HEK293 (cell line): Measurements from ENCODE around the gene SCUBE1.

Source experiments
- CTCF ChIA-PET: fragments of 350-600 bp; formaldehyde crosslinking; extraction: SDS; loops from one replicate; lab custom pipeline; 2021; ENCODE audit warnings: antibody characterized with exemption; lab: Yijun Ruan, JAX
- POLR2A ChIA-PET: fragments of 300-600 bp; formaldehyde crosslinking; extraction: SDS; loops from one replicate; lab custom pipeline; 2020; ENCODE audit warnings: antibody characterized with exemption, inconsistent platforms; lab: Yijun Ruan, JAX
- H3K27ac ChIP-seq: fragments of 200-500 bp; sonication (Bioruptor generic); 2 replicates; pipeline ENCODE4 v1.5.1; 2014; ENCODE audit warnings: low read depth, low read length, control low read depth, inconsistent platforms; ENCODE audit errors: extremely low read depth
- H3K36me3 ChIP-seq, 2 experiments: fragments of 200-500 bp in 1 of 2; sonication (Bioruptor generic) in 1 of 2; 1 replicate in 1 of 2; 2 replicates in 1 of 2; pipeline ENCODE4 v1.5.1; 2014 to 2017; ENCODE audit warnings: inconsistent platforms in 2 of 2, low read length in 2 of 2; ENCODE audit not compliant: control insufficient read depth in 2 of 2, insufficient read depth in 1 of 2
- H3K4me1 ChIP-seq: fragments of 200-500 bp; sonication (Bioruptor generic); 2 replicates; pipeline ENCODE4 v1.5.1; 2014; ENCODE audit warnings: mild to moderate bottlenecking, low read length, inconsistent platforms; ENCODE audit not compliant: control insufficient read depth, insufficient read depth
- H3K4me3 ChIP-seq: 2 replicates; pipeline ENCODE4 v1.5.1; 2011; ENCODE audit warnings: low read depth, mild to moderate bottlenecking, control low read depth, low read length, moderate library complexity
- H3K9me3 ChIP-seq: fragments of 200-500 bp; sonication (Bioruptor generic); 2 replicates; pipeline ENCODE4 v1.5.1; 2014; ENCODE audit warnings: low read depth, low read length, inconsistent platforms; ENCODE audit not compliant: control insufficient read depth, insufficient read depth
- IKZF3 ChIP-seq: fragments of 450-650 bp; IDR thresholded peaks from 2 replicates; pipeline ENCODE4 v1.5.0; 2018; ENCODE audit warnings: missing biosample characterization, mild to moderate bottlenecking, missing genetic modification characterization, moderate library complexity
- KLF9 ChIP-seq: fragments of 450-650 bp; formaldehyde crosslinking; IDR thresholded peaks from 2 replicates; pipeline ENCODE4 v1.5.1; 2016; ENCODE audit warnings: missing biosample characterization, missing genetic modification characterization, low read depth
- RBAK ChIP-seq: fragments of 450-650 bp; formaldehyde crosslinking; IDR thresholded peaks from 2 replicates; pipeline ENCODE4 v1.5.1; 2016; ENCODE audit warnings: missing biosample characterization, missing genetic modification characterization
- SP2 ChIP-seq: fragments of 450-650 bp; formaldehyde crosslinking; IDR thresholded peaks from 2 replicates; pipeline ENCODE4 v1.5.1; 2016; ENCODE audit warnings: missing biosample characterization, missing genetic modification characterization
- ZBTB17 ChIP-seq: fragments of 450-650 bp; formaldehyde crosslinking; IDR thresholded peaks from 2 replicates; pipeline ENCODE4 v1.5.1; 2016; ENCODE audit warnings: missing biosample characterization, missing genetic modification characterization
- ZEB2 ChIP-seq: fragments of 450-650 bp; formaldehyde crosslinking; IDR thresholded peaks from 2 replicates; pipeline ENCODE4 v1.5.1; 2016; ENCODE audit warnings: missing biosample characterization, missing genetic modification characterization
- ZFP37 ChIP-seq: fragments of 450-650 bp; formaldehyde crosslinking; IDR thresholded peaks from 2 replicates; pipeline ENCODE4 v1.5.1; 2016; ENCODE audit warnings: missing biosample characterization, missing genetic modification characterization
- ZNF169 ChIP-seq: fragments of 450-650 bp; formaldehyde crosslinking; IDR thresholded peaks from 2 replicates; pipeline ENCODE4 v1.5.1; 2016; ENCODE audit warnings: missing biosample characterization, missing genetic modification characterization
- ZNF404 ChIP-seq: fragments of 450-650 bp; formaldehyde crosslinking; IDR thresholded peaks from 2 replicates; pipeline ENCODE4 v1.5.1; 2017; ENCODE audit warnings: missing biosample characterization, missing genetic modification characterization
- ZNF544 ChIP-seq: fragments of 450-650 bp; formaldehyde crosslinking; IDR thresholded peaks from 2 replicates; pipeline ENCODE4 v1.5.0; 2017; ENCODE audit warnings: missing biosample characterization, missing genetic modification characterization
- ZNF830 ChIP-seq: fragments of 450-650 bp; IDR thresholded peaks from 2 replicates; pipeline ENCODE4 v1.5.0; 2018; ENCODE audit warnings: missing biosample characterization, missing genetic modification characterization, low read depth, mild to moderate bottlenecking, moderate library complexity
- ZNF843 ChIP-seq: fragments of 450-650 bp; formaldehyde crosslinking; IDR thresholded peaks from 2 replicates; pipeline ENCODE4 v1.5.1; 2016; ENCODE audit warnings: missing biosample characterization, missing genetic modification characterization
- ZSCAN30 ChIP-seq: fragments of 450-650 bp; IDR thresholded peaks from 2 replicates; pipeline ENCODE4 v1.5.1; 2018; ENCODE audit warnings: missing biosample characterization, mild to moderate bottlenecking, missing genetic modification characterization, moderate library complexity
- TF ChIP-seq, protein P1 (sequence below): fragments of 450-650 bp; formaldehyde crosslinking; IDR thresholded peaks from 2 replicates; pipeline ENCODE4 v1.5.1; 2016; ENCODE audit warnings: missing biosample characterization, missing genetic modification characterization
- TF ChIP-seq, protein P2 (sequence below): fragments of 450-650 bp; formaldehyde crosslinking; IDR thresholded peaks from 2 replicates; pipeline ENCODE4 v1.5.1; 2016; ENCODE audit warnings: missing biosample characterization, missing genetic modification characterization
- TF ChIP-seq, protein P3 (sequence below): fragments of 450-650 bp; formaldehyde crosslinking; IDR thresholded peaks from 2 replicates; pipeline ENCODE4 v1.5.1; 2017; ENCODE audit warnings: missing biosample characterization, missing genetic modification characterization
- TF ChIP-seq, protein P4 (sequence below): fragments of 450-650 bp; formaldehyde crosslinking; IDR thresholded peaks from 2 replicates; pipeline ENCODE4 v1.5.1; 2016; ENCODE audit warnings: missing biosample characterization, missing genetic modification characterization

The SCUBE1 gene

DNA sequence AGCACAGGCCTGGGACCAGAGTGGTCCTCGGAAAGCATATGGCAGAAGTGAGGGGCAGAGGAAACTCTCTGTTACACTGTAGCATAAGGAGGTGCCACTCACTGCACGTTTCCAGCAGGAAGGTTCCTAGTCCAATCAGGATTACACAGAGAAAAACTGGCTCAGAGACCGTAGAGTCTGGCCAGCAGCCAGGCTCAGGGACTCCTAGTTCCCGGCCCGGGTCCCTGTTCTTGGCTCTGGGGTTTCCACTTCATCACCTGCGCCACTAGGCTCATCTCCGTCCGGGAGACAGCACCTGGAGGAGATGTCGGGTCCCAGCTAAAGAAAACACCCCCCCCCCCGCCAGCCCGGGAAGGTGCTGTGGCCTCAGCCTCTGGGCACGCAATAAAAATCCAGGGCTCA is 157.3 kb downstream of the SCUBE1 start:
- H3K36me3 ChIP-seq: peaks cover 0 to 43% of the 10 kb centered on the region in 2 experiments; a peak in 1 of 3 replicates
- CTCF ChIA-PET: interaction anchor here (0.9 to 7.1 kb wide), 2 partner anchors 35 to 44 kb away, joined by 3 to 59 read pairs; no protein-coding TSS in a partner anchor
- no peak for TF ChIP-seq KLF9 (tag by site-specific recombination)
- peak; percentile 42 for TF ChIP-seq IKZF3
- TF ChIP-seq, protein P1, sequence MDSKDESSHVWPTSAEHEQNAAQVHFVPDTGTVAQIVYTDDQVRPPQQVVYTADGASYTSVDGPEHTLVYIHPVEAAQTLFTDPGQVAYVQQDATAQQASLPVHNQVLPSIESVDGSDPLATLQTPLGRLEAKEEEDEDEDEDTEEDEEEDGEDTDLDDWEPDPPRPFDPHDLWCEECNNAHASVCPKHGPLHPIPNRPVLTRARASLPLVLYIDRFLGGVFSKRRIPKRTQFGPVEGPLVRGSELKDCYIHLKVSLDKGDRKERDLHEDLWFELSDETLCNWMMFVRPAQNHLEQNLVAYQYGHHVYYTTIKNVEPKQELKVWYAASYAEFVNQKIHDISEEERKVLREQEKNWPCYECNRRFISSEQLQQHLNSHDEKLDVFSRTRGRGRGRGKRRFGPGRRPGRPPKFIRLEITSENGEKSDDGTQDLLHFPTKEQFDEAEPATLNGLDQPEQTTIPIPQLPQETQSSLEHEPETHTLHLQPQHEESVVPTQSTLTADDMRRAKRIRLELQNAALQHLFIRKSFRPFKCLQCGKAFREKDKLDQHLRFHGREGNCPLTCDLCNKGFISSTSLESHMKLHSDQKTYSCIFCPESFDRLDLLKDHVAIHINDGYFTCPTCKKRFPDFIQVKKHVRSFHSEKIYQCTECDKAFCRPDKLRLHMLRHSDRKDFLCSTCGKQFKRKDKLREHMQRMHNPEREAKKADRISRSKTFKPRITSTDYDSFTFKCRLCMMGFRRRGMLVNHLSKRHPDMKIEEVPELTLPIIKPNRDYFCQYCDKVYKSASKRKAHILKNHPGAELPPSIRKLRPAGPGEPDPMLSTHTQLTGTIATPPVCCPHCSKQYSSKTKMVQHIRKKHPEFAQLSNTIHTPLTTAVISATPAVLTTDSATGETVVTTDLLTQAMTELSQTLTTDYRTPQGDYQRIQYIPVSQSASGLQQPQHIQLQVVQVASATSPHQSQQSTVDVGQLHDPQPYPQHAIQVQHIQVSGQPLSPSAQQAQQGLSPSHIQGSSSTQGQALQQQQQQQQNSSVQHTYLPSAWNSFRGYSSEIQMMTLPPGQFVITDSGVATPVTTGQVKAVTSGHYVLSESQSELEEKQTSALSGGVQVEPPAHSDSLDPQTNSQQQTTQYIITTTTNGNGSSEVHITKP: peak; percentile 74
- no peak for TF ChIP-seq ZNF843 (tag by site-specific recombination)
- TF ChIP-seq, protein P2, sequence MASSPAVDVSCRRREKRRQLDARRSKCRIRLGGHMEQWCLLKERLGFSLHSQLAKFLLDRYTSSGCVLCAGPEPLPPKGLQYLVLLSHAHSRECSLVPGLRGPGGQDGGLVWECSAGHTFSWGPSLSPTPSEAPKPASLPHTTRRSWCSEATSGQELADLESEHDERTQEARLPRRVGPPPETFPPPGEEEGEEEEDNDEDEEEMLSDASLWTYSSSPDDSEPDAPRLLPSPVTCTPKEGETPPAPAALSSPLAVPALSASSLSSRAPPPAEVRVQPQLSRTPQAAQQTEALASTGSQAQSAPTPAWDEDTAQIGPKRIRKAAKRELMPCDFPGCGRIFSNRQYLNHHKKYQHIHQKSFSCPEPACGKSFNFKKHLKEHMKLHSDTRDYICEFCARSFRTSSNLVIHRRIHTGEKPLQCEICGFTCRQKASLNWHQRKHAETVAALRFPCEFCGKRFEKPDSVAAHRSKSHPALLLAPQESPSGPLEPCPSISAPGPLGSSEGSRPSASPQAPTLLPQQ (tag by site-specific recombination): 0 out of 2 replicates have a peak, but pooled peaks have one; percentile 13
- TF ChIP-seq ZBTB17: peak; percentile 39; the same call in 1 of the 2 replicates
- TF ChIP-seq SP2 (tag by site-specific recombination): peak; percentile 50
- TF ChIP-seq, all 188 proteins: peak for 5
- H3K4me1 ChIP-seq: no peaks in the 10 kb centered on the region
- peak overlapping the region; percentile 95; the same call in 1 of the 2 replicates for H3K27ac ChIP-seq
- H3K4me3 ChIP-seq: peak overlapping the region; percentile 63
- H3K9me3 ChIP-seq: no peaks in the 10 kb centered on the region
- POLR2A ChIA-PET: interaction anchor here (0.6 to 2.5 kb wide), 6 partner anchors 14 to 1144 kb away, joined by 3 to 8 read pairs (median 4); no protein-coding TSS in a partner anchor

DNA sequence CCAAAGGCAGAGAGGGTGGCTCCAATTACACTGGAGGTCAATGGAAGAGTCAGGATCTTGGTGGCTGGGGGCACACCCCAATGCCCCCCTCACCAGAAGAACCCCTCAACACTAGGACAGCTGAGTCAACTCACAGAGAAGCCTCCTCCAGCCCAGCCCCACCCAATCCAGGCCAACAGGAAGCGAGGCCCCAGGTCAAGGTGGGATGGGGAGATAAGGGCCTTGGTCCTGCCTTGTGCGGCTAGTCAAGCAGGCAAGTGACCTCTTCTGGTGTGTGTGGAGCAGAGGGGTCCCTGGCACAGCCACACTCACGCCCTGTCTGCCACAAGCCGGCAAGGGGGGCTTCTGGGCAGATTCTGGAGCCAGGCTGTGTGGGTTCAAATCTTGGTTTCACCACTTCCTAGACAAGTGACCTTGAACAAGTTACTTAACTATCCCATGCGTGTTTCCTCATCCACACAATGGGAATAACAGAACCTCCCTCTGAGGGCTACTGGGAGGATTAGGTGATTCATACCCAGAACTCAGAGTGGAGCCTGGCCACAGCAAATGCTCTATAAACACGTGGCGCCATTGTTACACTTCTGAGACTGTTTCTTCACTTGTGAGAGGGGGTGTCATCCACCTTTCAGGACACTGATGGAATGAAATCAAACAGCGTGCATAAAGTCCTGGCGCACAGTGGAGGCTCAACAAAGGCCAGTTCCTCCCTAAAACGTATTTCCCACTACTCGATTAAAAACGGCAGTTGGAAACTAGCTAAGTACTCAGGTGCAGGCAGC is 159.5 kb downstream of the SCUBE1 start:
- no peak overlapping the region for H3K27ac ChIP-seq
- H3K4me1 ChIP-seq: no peaks in the 10 kb centered on the region
- ChIA-PET CTCF (no interaction called here), POLR2A (interaction anchor here (1.5 to 2.5 kb wide), 2 partner anchors 14 to 19 kb away, joined by 4 to 8 read pairs; no protein-coding TSS in a partner anchor)
- peaks cover 1 to 65% of the 10 kb centered on the region in 2 experiments; a peak in 1 of 3 replicates for H3K36me3 ChIP-seq
- H3K4me3 ChIP-seq: no peak overlapping the region
- TF ChIP-seq, protein P3, sequence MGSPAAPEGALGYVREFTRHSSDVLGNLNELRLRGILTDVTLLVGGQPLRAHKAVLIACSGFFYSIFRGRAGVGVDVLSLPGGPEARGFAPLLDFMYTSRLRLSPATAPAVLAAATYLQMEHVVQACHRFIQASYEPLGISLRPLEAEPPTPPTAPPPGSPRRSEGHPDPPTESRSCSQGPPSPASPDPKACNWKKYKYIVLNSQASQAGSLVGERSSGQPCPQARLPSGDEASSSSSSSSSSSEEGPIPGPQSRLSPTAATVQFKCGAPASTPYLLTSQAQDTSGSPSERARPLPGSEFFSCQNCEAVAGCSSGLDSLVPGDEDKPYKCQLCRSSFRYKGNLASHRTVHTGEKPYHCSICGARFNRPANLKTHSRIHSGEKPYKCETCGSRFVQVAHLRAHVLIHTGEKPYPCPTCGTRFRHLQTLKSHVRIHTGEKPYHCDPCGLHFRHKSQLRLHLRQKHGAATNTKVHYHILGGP (tag by site-specific recombination): no peak
- TF ChIP-seq RBAK (no peak), SP2 (tag by site-specific recombination) (no peak), ZNF404 (tag by site-specific recombination) (no peak), ZNF830 (tag by site-specific recombination) (no peak), ZSCAN30 (tag by site-specific recombination) (no peak), ZNF169 (tag by site-specific recombination) (no peak), ZNF544 (tag by site-specific recombination) (no peak), ZEB2 (no peak), IKZF3 (no peak), ZFP37 (tag by site-specific recombination) (no peak)
- TF ChIP-seq, protein P4, sequence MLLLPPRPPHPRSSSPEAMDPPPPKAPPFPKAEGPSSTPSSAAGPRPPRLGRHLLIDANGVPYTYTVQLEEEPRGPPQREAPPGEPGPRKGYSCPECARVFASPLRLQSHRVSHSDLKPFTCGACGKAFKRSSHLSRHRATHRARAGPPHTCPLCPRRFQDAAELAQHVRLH (tag by site-specific recombination): no peak
- TF ChIP-seq, all 188 proteins: peak for 0
- no peaks in the 10 kb centered on the region for H3K9me3 ChIP-seq
